Transverse colon (tissue), 4 donors: ENCODE measurements around the gene RAPH1.

Experiments
- CTCF ChIP-seq, 5 experiments: fragments of 200-600 bp in 3 of 5; fragments of 450-650 bp in 2 of 5; sonication (generic) in 3 of 5; IDR thresholded peaks; 1 replicate in 2 of 5; 2 replicates in 3 of 5; pipeline ENCODE4 v1.5.1; 2016 to 2017; ENCODE audit warnings: antibody characterized with exemption in 5 of 5, inconsistent platforms in 3 of 5, mild to moderate bottlenecking in 2 of 5, moderate library complexity in 1 of 5
- POLR2A ChIP-seq: fragments of 450-650 bp; IDR thresholded peaks from one replicate; pipeline ENCODE4 v1.6.1; 2016; ENCODE audit warnings: antibody characterized with exemption, mild to moderate bottlenecking, moderate library complexity
- POLR2AphosphoS5 ChIP-seq, 3 donors: sonication (generic); formaldehyde crosslinking; IDR thresholded peaks; one replicate each; pipeline ENCODE4 v1.6.1; 2016; ENCODE audit warnings: antibody characterized with exemption in 3 of 3

- TF ChIP-seq CTCF (IDR thresholded peaks at IDR 0.05) (no peak), POLR2AphosphoS5 (IDR thresholded peaks at IDR 0.05) (no peak), POLR2A (no peak)
These were observed 65.6 kb downstream of the RAPH1 start for GRCh38 chr2:203469546-203469945.
